H9 (cell line): ENCODE data around the gene C6orf136. TPM values are rescaled to one million over a fixed set of nuclear protein-coding genes. Genes with fewer than 3 reads are reported as not detected.

ENCODE experiments used
- DNase-seq: peaks from one replicate; pipeline ENCODE4 v3.0.0-alpha.2; 2017
- H2AFZ ChIP-seq: one replicate; pipeline ENCODE4 v1.6.1; 2013; ENCODE audit warnings: mild to moderate bottlenecking, low read length, control low read depth, moderate library complexity
- H2AK5ac ChIP-seq: 2 replicates; pipeline ENCODE4 v1.6.1; 2013; ENCODE audit warnings: low read length, control low read depth, mixed read lengths; ENCODE audit not compliant: insufficient read length
- H2BK120ac ChIP-seq: one replicate; pipeline ENCODE4 v1.6.1; 2013; ENCODE audit warnings: low read depth, mild to moderate bottlenecking, low read length, control low read depth, inconsistent platforms; ENCODE audit not compliant: poor library complexity, severe bottlenecking
- H2BK12ac ChIP-seq: 2 replicates; pipeline ENCODE4 v1.6.1; 2013; ENCODE audit warnings: low read length, control low read depth, mixed read lengths, low read depth; ENCODE audit not compliant: insufficient read length
- H2BK15ac ChIP-seq: 2 replicates; pipeline ENCODE4 v1.6.1; 2013; ENCODE audit warnings: low read depth, low read length, control low read depth
- H2BK20ac ChIP-seq: one replicate; pipeline ENCODE4 v1.6.1; 2013; ENCODE audit warnings: low read depth, mild to moderate bottlenecking, low read length, control low read depth, inconsistent platforms; ENCODE audit not compliant: poor library complexity, severe bottlenecking
- H2BK5ac ChIP-seq: 2 replicates; pipeline ENCODE4 v1.6.1; 2013; ENCODE audit warnings: low read length, control low read depth, mixed read lengths; ENCODE audit not compliant: insufficient read length
- H3K14ac ChIP-seq: 2 replicates; pipeline ENCODE4 v1.6.1; 2013; ENCODE audit warnings: low read length, control low read depth; ENCODE audit not compliant: insufficient read depth
- H3K18ac ChIP-seq: 2 replicates; pipeline ENCODE4 v1.6.1; 2013; ENCODE audit warnings: low read depth, mild to moderate bottlenecking, mixed read lengths, low read length, control low read depth; ENCODE audit not compliant: insufficient read length
- H3K23ac ChIP-seq: 2 replicates; pipeline ENCODE4 v1.6.1; 2013; ENCODE audit warnings: low read length, control low read depth, mixed read lengths, low read depth; ENCODE audit not compliant: insufficient read length
- H3K23me2 ChIP-seq: 2 replicates; pipeline ENCODE4 v1.6.1; 2013; ENCODE audit warnings: low read depth, mild to moderate bottlenecking, mixed read lengths, low read length, control low read depth; ENCODE audit not compliant: insufficient read length, poor library complexity, severe bottlenecking
- H3K27ac ChIP-seq: 2 replicates; pipeline ENCODE4 v1.5.1; 2013; ENCODE audit warnings: low read length, control low read depth, mixed read lengths, low read depth; ENCODE audit not compliant: insufficient read length
- H3K27me3 ChIP-seq: 2 replicates; pipeline ENCODE4 v1.6.1; 2013; ENCODE audit warnings: low read length, control low read depth, inconsistent platforms; ENCODE audit not compliant: insufficient read depth
- H3K4ac ChIP-seq: 2 replicates; pipeline ENCODE4 v1.6.1; 2013; ENCODE audit warnings: low read depth, mild to moderate bottlenecking, control low read depth, inconsistent platforms, low read length, moderate library complexity
- H3K4me1 ChIP-seq: 2 replicates; pipeline ENCODE4 v1.6.1; 2013; ENCODE audit warnings: low read length, control low read depth, inconsistent platforms; ENCODE audit not compliant: insufficient read depth
- H3K4me2 ChIP-seq: 2 replicates; pipeline ENCODE4 v1.6.1; 2013; ENCODE audit warnings: low read length, control low read depth, mixed read lengths; ENCODE audit not compliant: insufficient read length, insufficient read depth
- H3K56ac ChIP-seq: 2 replicates; pipeline ENCODE4 v1.6.1; 2013; ENCODE audit warnings: low read depth, mild to moderate bottlenecking, mixed read lengths, low read length, control low read depth; ENCODE audit not compliant: insufficient read length
- H3K79me1 ChIP-seq: 2 replicates; pipeline ENCODE4 v1.6.1; 2013; ENCODE audit warnings: low read depth, mild to moderate bottlenecking, moderate library complexity, low read length, control low read depth, inconsistent platforms; ENCODE audit not compliant: insufficient read depth, poor library complexity, severe bottlenecking
- H3K79me2 ChIP-seq: 2 replicates; pipeline ENCODE4 v1.6.1; 2013; ENCODE audit warnings: low read length, control low read depth, inconsistent platforms; ENCODE audit not compliant: insufficient read depth
- H3K9ac ChIP-seq: 2 replicates; pipeline ENCODE4 v1.6.1; 2013; ENCODE audit warnings: low read length, control low read depth, mixed read lengths; ENCODE audit not compliant: insufficient read length; ENCODE audit errors: extremely low read depth
- H3K9me3 ChIP-seq: one replicate; pipeline ENCODE4 v1.6.1; 2013; ENCODE audit warnings: low read depth, low read length, inconsistent platforms; ENCODE audit not compliant: control insufficient read depth
- H3T11ph ChIP-seq: one replicate; pipeline ENCODE4 v1.6.1; 2013; ENCODE audit warnings: mild to moderate bottlenecking, low read length, control low read depth, inconsistent platforms
- H4K20me1 ChIP-seq: one replicate; pipeline ENCODE4 v1.6.1; 2013; ENCODE audit not compliant: control insufficient read depth, insufficient read length, insufficient read depth
- H4K5ac ChIP-seq: 2 replicates; pipeline ENCODE4 v1.6.1; 2013; ENCODE audit warnings: low read depth, mild to moderate bottlenecking, mixed read lengths, low read length, control low read depth; ENCODE audit not compliant: insufficient read length
- H4K8ac ChIP-seq: replicated peaks from 2 replicates; pipeline ENCODE4 v1.6.1; 2013; ENCODE audit warnings: low read length, control low read depth, mixed read lengths, low read depth; ENCODE audit not compliant: insufficient read length
- H4K91ac ChIP-seq: 2 replicates; pipeline ENCODE4 v1.6.1; 2013; ENCODE audit warnings: low read depth, mild to moderate bottlenecking, moderate library complexity, mixed read lengths, low read length, control low read depth; ENCODE audit not compliant: insufficient read length
- H3K27ac Mint-ChIP-seq, 3 experiments: 2 replicates in 2 of 3; 3 replicates in 1 of 3; pipeline ENCODE4 v1.8.0; 2020 to 2021; ENCODE audit warnings: mixed read lengths in 3 of 3, mild to moderate bottlenecking in 1 of 3, moderate library complexity in 1 of 3
- H3K27me3 Mint-ChIP-seq: 2 replicates; pipeline ENCODE4 v1.8.0; 2021; ENCODE audit warnings: low read depth, mild to moderate bottlenecking, moderate library complexity, mixed read lengths
- H3K36me3 Mint-ChIP-seq, 3 experiments: 2 replicates in 2 of 3; 3 replicates in 1 of 3; pipeline ENCODE4 v1.8.0; 2020 to 2021; ENCODE audit warnings: low read depth in 3 of 3, mixed read lengths in 3 of 3; ENCODE audit not compliant: insufficient read depth in 1 of 3
- H3K4me1 Mint-ChIP-seq, 2 experiments: 2 replicates each; pipeline ENCODE4 v1.8.0; 2020; ENCODE audit warnings: mixed read lengths in 2 of 2
- H3K4me3 Mint-ChIP-seq, 2 experiments: 2 replicates in 1 of 2; 3 replicates in 1 of 2; pipeline ENCODE4 v1.8.0; 2020 to 2021; ENCODE audit warnings: mild to moderate bottlenecking in 2 of 2, mixed read lengths in 2 of 2, moderate library complexity in 1 of 2
- H3K9me3 Mint-ChIP-seq, 2 experiments: 2 replicates in 1 of 2; 3 replicates in 1 of 2; pipeline ENCODE4 v1.8.0; 2020; ENCODE audit warnings: mild to moderate bottlenecking in 2 of 2, mixed read lengths in 2 of 2, moderate library complexity in 1 of 2
- WGBS: extraction: QIAGEN DNeasy Blood & Tissue Kit; methylation state at CpG from one replicate; pipeline ENCODE4 v1.1.7; 2013; ENCODE audit warnings: missing lambda C conversion rate, low lambda C conversion rate, mixed read lengths; ENCODE audit not compliant: insufficient read length; ENCODE audit errors: extremely low coverage; 5-methylcytosine and 5-hydroxymethylcytosine counted together
- total RNA-seq: library from RNA; stranded (reverse); gene quantifications from 2 replicates; pipeline ENCODE4 v1.2.1, GENCODE V29; 2021
- TF ChIP-seq, protein P1 (sequence below): fragments of 200-600 bp; sonication (generic); conservative IDR thresholded peaks from 3 replicates; pipeline ENCODE4 v1.8.0; 2021; ENCODE audit warnings: antibody characterized with exemption, mild to moderate bottlenecking

C6orf136 gene
- total RNA-seq, 1 experiment from 2014 or later, result 22.2 TPM

- no peak overlapping the region for H3K18ac ChIP-seq
- no peak overlapping the region for H3K56ac ChIP-seq
- Mint-ChIP-seq H3K4me3 (peak overlapping the region; percentile 86 to 88), H3K36me3 (peaks cover 7 to 27% (median 18%) of the 10 kb centered on the region in 3 experiments; a peak in 6 of 7 replicates), H3K9me3 (no peaks in the 10 kb centered on the region; a peak in 1 of 5 replicates), H3K4me1 (peaks cover 68 to 72% of the 10 kb centered on the region in 2 experiments), H3K27ac (peak overlapping the region in 1 of 3 experiments; percentile 14; a peak in 2 of 7 replicates), H3K27me3 (peaks cover 3% of the 10 kb centered on the region; the same call in 1 of the 2 replicates)
- H2BK5ac ChIP-seq, result no peak overlapping the region
- no peak overlapping the region for H3K27ac ChIP-seq
- no peak overlapping the region for H4K91ac ChIP-seq
- peak overlapping the region; percentile 74 for H3K4me2 ChIP-seq
- H3K79me2 ChIP-seq, result peaks cover 2% of the 10 kb centered on the region; the same call in 1 of the 2 replicates
- H3T11ph ChIP-seq, result no peak overlapping the region
- no peak overlapping the region; the same call in 1 of the 2 replicates for H3K14ac ChIP-seq
- no peak overlapping the region for H2BK12ac ChIP-seq
- H2AK5ac ChIP-seq, result no peak overlapping the region
- H3K79me1 ChIP-seq, result no peaks in the 10 kb centered on the region
- no CpG with 5 or more reads among the region's 29 CpGs for WGBS
- no peak overlapping the region for H3K4ac ChIP-seq
- TF ChIP-seq, protein P1, sequence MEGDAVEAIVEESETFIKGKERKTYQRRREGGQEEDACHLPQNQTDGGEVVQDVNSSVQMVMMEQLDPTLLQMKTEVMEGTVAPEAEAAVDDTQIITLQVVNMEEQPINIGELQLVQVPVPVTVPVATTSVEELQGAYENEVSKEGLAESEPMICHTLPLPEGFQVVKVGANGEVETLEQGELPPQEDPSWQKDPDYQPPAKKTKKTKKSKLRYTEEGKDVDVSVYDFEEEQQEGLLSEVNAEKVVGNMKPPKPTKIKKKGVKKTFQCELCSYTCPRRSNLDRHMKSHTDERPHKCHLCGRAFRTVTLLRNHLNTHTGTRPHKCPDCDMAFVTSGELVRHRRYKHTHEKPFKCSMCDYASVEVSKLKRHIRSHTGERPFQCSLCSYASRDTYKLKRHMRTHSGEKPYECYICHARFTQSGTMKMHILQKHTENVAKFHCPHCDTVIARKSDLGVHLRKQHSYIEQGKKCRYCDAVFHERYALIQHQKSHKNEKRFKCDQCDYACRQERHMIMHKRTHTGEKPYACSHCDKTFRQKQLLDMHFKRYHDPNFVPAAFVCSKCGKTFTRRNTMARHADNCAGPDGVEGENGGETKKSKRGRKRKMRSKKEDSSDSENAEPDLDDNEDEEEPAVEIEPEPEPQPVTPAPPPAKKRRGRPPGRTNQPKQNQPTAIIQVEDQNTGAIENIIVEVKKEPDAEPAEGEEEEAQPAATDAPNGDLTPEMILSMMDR, result no peak
- no peak overlapping the region for H3K9ac ChIP-seq
- no peak overlapping the region for H4K8ac ChIP-seq
- no peak overlapping the region for H2BK120ac ChIP-seq
- H2BK15ac ChIP-seq, result no peak overlapping the region
- H4K5ac ChIP-seq, result no peak overlapping the region
- no peaks in the 10 kb centered on the region for H3K27me3 ChIP-seq
- H2AFZ ChIP-seq, result no peak overlapping the region
- peaks cover 17% of the 10 kb centered on the region; the same call in 1 of the 2 replicates for H3K4me1 ChIP-seq
- H3K23ac ChIP-seq, result no peak overlapping the region
- H3K9me3 ChIP-seq, result no peaks in the 10 kb centered on the region
- peaks cover 29% of the 10 kb centered on the region for H3K23me2 ChIP-seq
- H4K20me1 ChIP-seq, result no peaks in the 10 kb centered on the region
- H2BK20ac ChIP-seq, result no peak overlapping the region
- peak; percentile 45 for DNase-seq
Observed at GRCh38 chr6:30685157-30686008, 38.5 kb downstream of the C6orf136 start.
